Right lobe of liver (tissue), 4 donors: ENCODE results near the gene GNAI2.

Experiments used
- CTCF ChIP-seq, 4 donors: fragments of 200-600 bp in 3 of 4; fragments of 450-650 bp in 1 of 4; IDR thresholded peaks; one replicate each; pipeline versions ENCODE4 v1.5.1 to v1.8.0; 2016 to 2022; ENCODE audit warnings: antibody characterized with exemption in 4 of 4, mild to moderate bottlenecking in 2 of 4
- POLR2A ChIP-seq: fragments of 450-650 bp; IDR thresholded peaks from one replicate; pipeline ENCODE4 v1.6.1; 2017; ENCODE audit warnings: antibody characterized with exemption, mild to moderate bottlenecking
- donor health status: DM: no; HTN: no; CAD: no.
- donor health status: DM: no; HTN: no; CAD: no.
- donor health status: DM: no; HTN: yes; CAD: no.

DNA sequence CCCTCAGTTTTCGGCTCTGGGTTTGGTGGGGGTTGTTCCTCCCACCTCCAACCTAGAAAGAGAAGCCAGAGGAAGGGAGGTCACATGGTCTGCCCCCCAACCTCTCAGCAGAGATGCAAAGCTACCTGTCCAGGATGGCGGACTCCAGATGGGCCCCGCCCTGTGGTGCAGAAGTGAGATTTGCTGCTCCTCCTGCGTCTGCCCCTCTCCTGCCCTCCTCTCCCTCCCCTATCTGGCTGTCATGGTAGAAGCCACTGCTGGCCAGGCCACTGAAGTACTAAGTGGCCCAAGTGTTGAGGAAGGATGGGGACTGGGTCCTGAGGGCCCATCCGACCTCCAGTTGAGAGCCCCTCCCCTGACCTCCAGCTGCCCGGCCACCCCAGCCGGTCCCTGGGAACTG, 30.8 kb downstream of the GNAI2 start:
- no peak for TF ChIP-seq CTCF (IDR thresholded peaks at IDR 0.05)
- TF ChIP-seq POLR2A: no peak
